ENCODE measurements around the gene FCER2. TPM values are rescaled to one million over a fixed set of nuclear protein-coding genes. Genes with fewer than 3 reads are reported as not detected.

The FCER2 gene
- total and polyA plus RNA-seq, 2 of the 4 experiments (the other 2 are of a cell fraction): not detected

GRCh38 chr19:7694499-7694898 lies 7.4 kb downstream of the FCER2 start:
- no peaks in the 10 kb centered on the region for H3K9me1 ChIP-seq (ENCODE audit: insufficient read depth, low read length)
- ChIA-PET CTCF (no interaction called here), POLR2A (ENCODE audit: unreplicated experiment) (no interaction called here)
- TF ChIP-seq RFX5 (IDR thresholded peaks at IDR 0.05; ENCODE audit: low read depth, low read length): no peak
- no peak for TF ChIP-seq BHLHE40 (IDR thresholded peaks at IDR 0.05; ENCODE audit: low read depth, low read length)
- no peak for TF ChIP-seq MAFK (IDR thresholded peaks at IDR 0.05; ENCODE audit: low read depth, low read length)
- TF ChIP-seq NFE2L2 (IDR thresholded peaks at IDR 0.05; ENCODE audit: low read depth, low read length): no peak
- TF ChIP-seq SMC3 (IDR thresholded peaks at IDR 0.05; ENCODE audit: low read depth, low read length): no peak
- no peak for TF ChIP-seq MXI1 (IDR thresholded peaks at IDR 0.05; ENCODE audit: borderline replicate concordance, low read depth, low read length)
- TF ChIP-seq USF2 (IDR thresholded peaks at IDR 0.05; ENCODE audit: low read depth, low read length): no peak
- TF ChIP-seq RCOR1 (IDR thresholded peaks at IDR 0.05; ENCODE audit: insufficient replicate concordance, low read length): no peak
- no peak for TF ChIP-seq POLR2A (IDR thresholded peaks at IDR 0.05; ENCODE audit: low read depth, low read length)
- no peak for TF ChIP-seq ELK1 (IDR thresholded peaks at IDR 0.05; ENCODE audit: borderline replicate concordance, low read depth, low read length)
- no peak for TF ChIP-seq FOS (IDR thresholded peaks at IDR 0.05; ENCODE audit: low read depth, low read length)
- no peak for TF ChIP-seq CEBPB (IDR thresholded peaks at IDR 0.05; ENCODE audit: low read depth, low read length)
- no peak for TF ChIP-seq CTCF (conservative IDR thresholded peaks at IDR 0.05; ENCODE audit: low read depth, low read length)
- TF ChIP-seq RAD21 (IDR thresholded peaks at IDR 0.05; ENCODE audit: low read length): no peak
- TF ChIP-seq MAZ (IDR thresholded peaks at IDR 0.05; ENCODE audit: borderline replicate concordance, low read depth, low read length): no peak
- no peak for TF ChIP-seq CHD1 (IDR thresholded peaks at IDR 0.05; ENCODE audit: low read depth, low read length)
- no peak overlapping the region for H3K9ac ChIP-seq (ENCODE audit: low read depth, low read length)
- no peak overlapping the region for H2BK120ac ChIP-seq (ENCODE audit: low read depth, low read length)
- H3K79me1 ChIP-seq (ENCODE audit: low read depth in 1 of 2, low read length in 2 of 2): no peaks in the 10 kb centered on the region
- H3K4me3 ChIP-seq (ENCODE audit: insufficient read depth, low read depth, low read length): no peak overlapping the region
- H3K27me3 ChIP-seq (ENCODE audit: control insufficient read depth, insufficient read depth, low read length): peaks cover 16% of the 10 kb centered on the region
- ATAC-seq (ENCODE audit: low read depth): no peak
- dilution Hi-C loops (cut with HindIII; ENCODE audit: low sequenced_read_pairs, unreplicated experiment): no loop called here
- no peaks in the 10 kb centered on the region for H4K20me1 ChIP-seq (ENCODE audit: insufficient read depth, low read length)
- DNase-seq: no peak
- H2BK20ac ChIP-seq (ENCODE audit: low read depth, low read length): no peak overlapping the region
- H3K36me3 ChIP-seq (ENCODE audit: control insufficient read depth, insufficient read depth, low read length): no peaks in the 10 kb centered on the region
- H3K4me2 ChIP-seq (ENCODE audit: low read depth, low read length): no peak overlapping the region
- no peak overlapping the region for H3K18ac ChIP-seq (ENCODE audit: low read depth, low read length)
- no peak overlapping the region for H2AK5ac ChIP-seq (ENCODE audit: low read depth, low read length)
- H2BK5ac ChIP-seq (ENCODE audit: low read depth, low read length, poor library complexity, severe bottlenecking): no peak overlapping the region
- no TSS peak for BruUV-seq (replicated peaks)
- H4K8ac ChIP-seq (ENCODE audit: low read depth in 2 of 2, low read length in 2 of 2): no peak overlapping the region
- H3K4ac ChIP-seq (ENCODE audit: low read depth, low read length): no peak overlapping the region
- in situ Hi-C loops (cut with MboI; ENCODE audit: low sequenced_read_pairs): no loop called here
- no peak overlapping the region for H2BK15ac ChIP-seq (ENCODE audit: low read depth, low read length)
- no peak overlapping the region for H3K14ac ChIP-seq (replicated peaks; ENCODE audit: low read depth, low read length)
- no peak overlapping the region for H3K23ac ChIP-seq (ENCODE audit: low read depth, low read length)
- no peaks in the 10 kb centered on the region for H3K4me1 ChIP-seq (ENCODE audit: control insufficient read depth, insufficient read depth, low read length)
- H2AFZ ChIP-seq (replicated peaks; ENCODE audit: low read length, poor library complexity): no peak overlapping the region
- H4K5ac ChIP-seq (ENCODE audit: low read depth, low read length): no peak overlapping the region
- H4K91ac ChIP-seq (ENCODE audit: insufficient read depth, low read depth, low read length): no peak overlapping the region
- H3K27ac ChIP-seq (ENCODE audit: insufficient read depth, low read length): no peak overlapping the region
- H2AK9ac ChIP-seq (replicated peaks; ENCODE audit: low read depth, low read length, poor library complexity): no peak overlapping the region
- intact Hi-C loops (cut with micrococcal nuclease): no loop called here
- H3K56ac ChIP-seq (ENCODE audit: extremely low read depth, insufficient read depth, low read length): no peak overlapping the region
- no CpG with 5 or more reads among the region's 4 CpGs for WGBS, 2 experiments (ENCODE audit: extremely low coverage in 2 of 2, insufficient read length in 1 of 2)
- H3K9me3 ChIP-seq (ENCODE audit: control insufficient read depth, insufficient read depth, low read length): peaks cover 2% of the 10 kb centered on the region; the same call in 1 of the 2 replicates
